ENCODE results near the gene FAM89A. TPM values are rescaled to one million over a fixed set of nuclear protein-coding genes. Genes with fewer than 3 reads are reported as not detected.
A peak's percentile ranks its signal among the peaks of the same experiment; 100 is the strongest.

The FAM89A gene
- total RNA-seq, 1 experiment from 2014 or later, result 9.7 TPM

DNA sequence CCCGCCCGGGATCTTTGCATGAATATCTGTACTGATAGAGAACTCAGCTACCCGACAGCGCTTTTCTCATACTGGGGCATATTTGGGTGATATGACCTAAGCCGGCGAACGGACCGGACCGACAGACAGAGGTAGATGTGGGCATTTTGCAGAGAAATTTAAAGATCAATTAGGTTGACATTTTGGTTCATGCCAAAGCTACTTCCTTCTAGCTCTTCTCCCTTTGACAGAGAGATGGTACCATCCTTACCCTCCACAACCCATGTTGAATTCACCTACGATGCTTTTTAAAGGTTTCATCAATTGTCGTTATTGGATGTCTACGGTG, 60.7 kb downstream of the FAM89A start:
- in situ Hi-C loops (cut with HindIII; ENCODE audit: low pct_unique_long_range_greater_than_20kb, low sequenced_read_pairs), result no loop called here
- DNase-seq (ENCODE audit: low read depth), result no peak

DNA sequence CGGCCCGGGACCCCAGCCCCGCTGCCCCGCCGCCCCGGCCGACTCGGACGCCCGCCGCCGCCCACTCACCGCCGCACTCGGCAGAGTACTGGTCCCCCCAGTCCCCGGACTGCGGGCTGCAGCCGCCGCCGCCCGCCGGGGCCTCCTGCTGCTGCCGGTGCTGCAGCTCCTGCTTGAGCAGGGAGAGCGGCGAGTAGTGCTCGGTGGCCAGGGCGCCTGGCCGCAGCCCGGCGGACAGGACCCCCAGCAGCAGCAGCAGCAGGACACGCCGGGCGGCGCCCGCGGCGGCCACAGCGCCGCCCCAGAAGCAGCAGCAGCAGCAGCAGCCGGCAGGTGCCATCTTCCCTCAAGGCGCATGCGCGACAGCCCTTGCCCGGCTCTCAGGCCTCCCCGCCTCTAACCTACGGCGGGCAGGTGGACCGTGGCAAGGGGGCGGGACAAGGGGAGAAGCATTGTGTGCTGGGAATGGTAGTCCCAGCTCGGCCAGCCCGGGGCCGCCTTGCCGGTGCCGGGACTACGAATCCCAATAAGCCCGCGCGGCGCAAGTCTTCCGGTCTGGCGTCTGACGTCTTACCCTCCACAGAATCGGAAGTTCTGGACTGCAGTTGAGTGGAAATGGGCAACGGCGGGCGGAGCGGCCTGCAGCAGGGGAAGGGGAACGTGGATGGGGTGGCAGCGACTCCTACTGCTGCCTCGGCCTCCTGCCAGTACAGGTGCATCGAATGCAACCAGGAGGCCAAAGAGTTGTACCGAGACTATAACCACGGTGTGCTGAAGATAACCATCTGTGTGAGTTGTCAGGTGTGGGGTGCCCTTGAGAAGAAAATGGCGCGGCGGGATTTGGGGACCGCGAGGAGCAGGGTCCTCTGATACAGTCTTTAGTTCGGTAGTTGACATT, 61.3 kb downstream of the FAM89A start, which contains the start of the genes ARV1 and TTC13:
ARV1 (plus strand) TSS at position 604 of the 898 bp plus-strand sequence; CDS start at position 616, 12 bp downstream.
TTC13 (minus strand) TSS at position 371 of the 898 bp plus-strand sequence; CDS start at position 340, 31 bp downstream.
- in situ Hi-C loops (cut with HindIII; ENCODE audit: low pct_unique_long_range_greater_than_20kb, low sequenced_read_pairs), result no loop called here
- DNase-seq (ENCODE audit: low read depth), result peak; percentile 99

DNA sequence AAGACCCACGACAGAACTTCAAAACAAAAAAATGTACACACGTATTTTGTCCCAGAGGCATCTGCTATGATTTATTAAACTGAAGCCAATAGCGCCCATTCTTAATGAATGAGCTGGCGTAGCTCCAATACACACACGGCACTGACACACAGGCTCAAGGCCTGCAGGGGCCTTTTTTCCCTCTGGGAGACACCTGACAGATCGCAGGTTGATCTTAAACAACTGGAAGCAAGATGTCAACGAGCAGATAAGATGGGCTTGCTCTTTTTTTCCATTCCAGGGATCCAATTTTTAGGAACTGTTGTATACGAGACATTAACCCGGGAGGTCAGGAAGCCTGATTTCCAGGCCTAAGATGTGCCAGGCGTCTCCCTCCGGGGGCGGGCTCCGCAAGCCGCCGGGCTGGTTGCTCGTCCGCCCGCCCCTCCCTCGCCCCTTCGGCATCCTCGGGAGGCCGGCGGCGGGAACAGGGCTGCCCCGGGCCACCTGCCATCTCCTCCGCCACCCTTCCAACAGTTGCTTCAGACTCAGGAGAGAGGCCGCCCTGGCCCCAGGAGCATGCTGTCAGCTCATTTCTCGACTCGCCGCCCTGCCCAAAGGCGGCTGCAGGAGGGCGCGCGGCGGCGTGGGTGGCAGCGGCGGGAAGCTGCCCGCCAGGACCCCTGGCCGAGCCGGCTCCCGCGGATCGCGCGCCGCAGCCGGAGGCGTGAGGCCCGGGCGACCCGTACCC, 62.1 kb downstream of the FAM89A start:
- peak; percentile 32 for DNase-seq (ENCODE audit: low read depth)
- in situ Hi-C loops (cut with HindIII; ENCODE audit: low pct_unique_long_range_greater_than_20kb, low sequenced_read_pairs), result no loop called here

DNA sequence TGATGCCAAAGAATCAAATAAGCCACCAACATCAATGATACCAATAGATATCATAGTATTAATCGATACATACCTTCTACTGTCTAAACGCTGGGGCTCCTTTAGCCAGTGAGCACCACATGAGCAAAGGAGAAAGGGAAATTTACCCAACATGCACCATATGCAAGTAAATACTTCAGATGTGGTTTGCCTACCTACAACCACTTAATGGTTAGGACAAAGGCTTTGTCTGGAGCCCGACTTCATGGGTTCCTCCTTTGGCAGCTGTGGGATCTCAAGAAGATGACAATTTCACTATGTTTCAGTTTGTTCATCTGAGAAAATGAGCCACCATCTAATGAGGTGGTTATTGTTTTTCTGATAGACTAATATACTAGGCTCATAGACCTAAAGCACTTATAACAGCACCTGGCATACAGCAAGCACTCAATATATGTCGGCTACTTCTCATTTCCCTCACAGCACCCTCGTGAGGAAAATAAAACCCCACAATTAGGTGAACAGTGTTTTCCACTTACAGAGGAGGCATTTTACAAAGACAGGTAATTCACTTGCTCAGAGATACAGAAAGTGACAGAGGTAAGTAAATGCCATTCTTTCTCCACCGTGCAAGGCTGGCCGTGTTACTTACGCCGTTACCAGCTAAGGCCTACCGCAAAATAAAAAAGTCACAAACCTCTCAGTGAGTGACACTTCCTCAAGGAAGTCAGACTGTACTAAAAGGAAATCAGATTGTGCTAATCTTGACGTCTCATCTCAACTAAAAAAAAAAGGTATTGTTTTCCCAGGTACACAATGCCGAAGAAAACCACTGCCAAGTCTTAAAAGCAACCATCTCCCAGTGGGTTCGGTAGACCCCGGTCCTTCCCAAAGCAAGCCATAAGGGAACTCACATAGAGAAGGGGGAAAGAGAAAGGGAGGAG, 63.0 kb downstream of the FAM89A start:
- in situ Hi-C loops (cut with HindIII; ENCODE audit: low pct_unique_long_range_greater_than_20kb, low sequenced_read_pairs), result no loop called here
- DNase-seq (ENCODE audit: low read depth), result no peak

DNA sequence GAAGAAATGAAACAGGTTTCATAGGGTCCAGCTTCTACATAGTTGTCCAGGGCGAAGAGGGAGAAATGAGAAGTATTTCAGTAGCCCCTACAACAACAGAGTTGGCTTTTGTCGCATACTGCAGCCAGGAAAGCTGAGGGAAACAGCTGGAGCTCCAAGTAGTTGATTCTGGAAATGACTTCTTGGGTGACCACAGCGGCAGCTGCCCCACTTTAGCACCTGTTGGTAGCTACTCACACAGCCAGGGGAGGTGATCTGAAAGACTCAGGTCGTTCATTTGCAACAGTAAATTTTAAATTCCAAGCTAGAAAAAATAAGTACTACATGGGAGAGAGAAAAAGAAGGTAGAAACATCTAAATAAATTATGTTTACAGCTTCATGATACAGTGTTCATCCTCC, 63.7 kb downstream of the FAM89A start:
- in situ Hi-C loops (cut with HindIII; ENCODE audit: low pct_unique_long_range_greater_than_20kb, low sequenced_read_pairs), result no loop called here
- DNase-seq (ENCODE audit: low read depth), result no peak

- no peak for DNase-seq (ENCODE audit: low read depth)
- in situ Hi-C loops (cut with HindIII; ENCODE audit: low pct_unique_long_range_greater_than_20kb, low sequenced_read_pairs), result no loop called here
Observed at GRCh38 chr1:230975636-230976035, 64.4 kb downstream of the FAM89A start.

- DNase-seq (ENCODE audit: low read depth), result peak; percentile 30
- in situ Hi-C loops (cut with HindIII; ENCODE audit: low pct_unique_long_range_greater_than_20kb, low sequenced_read_pairs), result no loop called here
Observed at GRCh38 chr1:230972855-230973271, 67.2 kb downstream of the FAM89A start.

GRCh38 chr1:230971771-230972170, 68.3 kb downstream of the FAM89A start:
- in situ Hi-C loops (cut with HindIII; ENCODE audit: low pct_unique_long_range_greater_than_20kb, low sequenced_read_pairs), result no loop called here

GRCh38 chr1:230970432-230970831, 69.6 kb downstream of the FAM89A start:
- no peak for DNase-seq (ENCODE audit: low read depth)
- in situ Hi-C loops (cut with HindIII; ENCODE audit: low pct_unique_long_range_greater_than_20kb, low sequenced_read_pairs), result no loop called here

More at GRCh38 chr1:230971771-230972170, 68.3 kb downstream of the FAM89A start:
- DNase-seq (ENCODE audit: low read depth), result no peak

Other genes with a start within 250 kb of the FAM89A start
- 71.2 and 87.1 TPM in 2 replicates for gene C1orf198, start 171.7 kb downstream of the FAM89A start, total RNA-seq (2014; rRNA removed; shearing (Covaris generic); ENCODE audit: low replicate concordance)
- gene TTC13, start 61.4 kb downstream of the FAM89A start, total RNA-seq (2014; rRNA removed; shearing (Covaris generic); ENCODE audit: low replicate concordance), result 4.0 and 7.6 TPM in 2 replicates
- gene ARV1, start 61.2 kb downstream of the FAM89A start, total RNA-seq (2014; rRNA removed; shearing (Covaris generic); ENCODE audit: low replicate concordance), result 0.55 and 20.8 TPM in 2 replicates
- 1.3 TPM in 1 of 2 replicates, not detected in the other for gene TRIM67, start 121.8 kb upstream of the FAM89A start, total RNA-seq (2014; rRNA removed; shearing (Covaris generic); ENCODE audit: low replicate concordance)
- gene GNPAT, start 201.0 kb upstream of the FAM89A start, total RNA-seq (2014; rRNA removed; shearing (Covaris generic); ENCODE audit: low replicate concordance), result 59.4 and 75.0 TPM in 2 replicates

All from Caki2 (cell line).